HL-60 (cell line): ENCODE data around the gene TTC34.

ENCODE experiments used
- DNase-seq, 2 experiments: peaks; one replicate each; pipeline ENCODE4 v3.0.0-alpha.2; 2010 to 2020; ENCODE audit warnings: low read depth in 1 of 2, low spot score in 1 of 2
- H3K27ac ChIP-seq: fragments of 250-450 bp; sonication (Bioruptor Pico); replicated peaks from 2 replicates; pipeline ENCODE4 v1.5.1; 2020; ENCODE audit warnings: mild to moderate bottlenecking, moderate library complexity
- H3K27me3 ChIP-seq: fragments of 250-450 bp; sonication (Bioruptor Pico); 2 replicates; pipeline ENCODE4 v1.5.1; 2021; ENCODE audit warnings: mild to moderate bottlenecking, moderate library complexity; ENCODE audit not compliant: insufficient read depth, poor library complexity, severe bottlenecking
- H3K4me3 ChIP-seq: replicated peaks from 2 replicates; pipeline ENCODE4 v1.5.1; 2011; ENCODE audit warnings: mild to moderate bottlenecking, control low read depth, low read length; ENCODE audit not compliant: insufficient read depth
- CTCF ChIP-seq: IDR thresholded peaks from one replicate; pipeline ENCODE4 v1.5.1; 2011; ENCODE audit warnings: low read length, control low read depth, inconsistent platforms; ENCODE audit not compliant: insufficient read depth
- GABPA ChIP-seq: IDR thresholded peaks from 2 replicates; pipeline ENCODE4 v1.6.1; 2012; ENCODE audit warnings: low read depth
- POLR2AphosphoS5 ChIP-seq: IDR thresholded peaks from 2 replicates; pipeline ENCODE4 v1.6.1; 2012; ENCODE audit warnings: low read depth
- REST ChIP-seq: IDR thresholded peaks from 2 replicates; pipeline ENCODE4 v1.6.1; 2012; ENCODE audit warnings: low read depth; ENCODE audit not compliant: insufficient replicate concordance
- SPI1 ChIP-seq: IDR thresholded peaks from 2 replicates; pipeline ENCODE4 v1.6.1; 2012; ENCODE audit warnings: low read depth, mild to moderate bottlenecking, borderline replicate concordance

TTC34 gene

GRCh38 chr1:2641381-2642130 lies 159.9 kb downstream of the TTC34 start:
- DNase-seq = no peak
- Histone ChIP-seq H3K4me3 (no peak overlapping the region), H3K27me3 (no peaks in the 10 kb centered on the region), H3K27ac (no peak overlapping the region)
- TF ChIP-seq REST = no peak
- TF ChIP-seq CTCF = no peak
- TF ChIP-seq POLR2AphosphoS5 = no peak
- no peak for TF ChIP-seq SPI1
- TF ChIP-seq GABPA = no peak

- TF ChIP-seq SPI1 (no peak), CTCF (no peak), POLR2AphosphoS5 (no peak), GABPA (no peak), REST (no peak)
- Histone ChIP-seq H3K27me3 (no peaks in the 10 kb centered on the region), H3K4me3 (no peak overlapping the region), H3K27ac (no peak overlapping the region)
- DNase-seq = no peak
Measured at GRCh38 chr1:2640626-2641025, 160.9 kb downstream of the TTC34 start.

- Histone ChIP-seq H3K27ac (no peak overlapping the region), H3K4me3 (no peak overlapping the region), H3K27me3 (no peaks in the 10 kb centered on the region)
- TF ChIP-seq CTCF (no peak), SPI1 (no peak)
- no peak for DNase-seq
Measured at GRCh38 chr1:2639607-2640521, 161.6 kb downstream of the TTC34 start.
